GM19372 (cell line): ENCODE results near the gene TCF21.
"Not testable (repeated sequence)": the region's sequence is repeated elsewhere in the genome, so short reads cannot be mapped to it uniquely, and the experiment has no call there.

Experiments used
- ATAC-seq: cut with Tn5 transposase; IDR thresholded peaks from one replicate; pipeline ENCODE4 v1.9.1; 2021; ENCODE audit warnings: mild to moderate bottlenecking, low read depth, moderate library complexity; ENCODE audit not compliant: unreplicated experiment

Gene TCF21

GRCh38 chr6:133888929-133889556 lies at the start of gene TCF21:
TSS of gene TCF21 (plus strand) at chr6:133889113. CDS start at chr6:133889398, 285 bp downstream.
- ATAC-seq = no peak

- no peak for ATAC-seq
Observed at GRCh38 chr6:133841176-133841575, 47.7 kb upstream of the TCF21 start.

- ATAC-seq = no peak
Observed at GRCh38 chr6:133843098-133843497, 45.8 kb upstream of the TCF21 start.

- ATAC-seq = no peak
Observed at GRCh38 chr6:133844709-133845108, 44.2 kb upstream of the TCF21 start.

GRCh38 chr6:133854041-133854363 lies 34.9 kb upstream of the TCF21 start:
- no peak for ATAC-seq

GRCh38 chr6:133854364-133855275 lies 34.3 kb upstream of the TCF21 start:
- no peak for ATAC-seq

GRCh38 chr6:133855276-133855990 lies 33.5 kb upstream of the TCF21 start:
- no peak for ATAC-seq

GRCh38 chr6:133855991-133856370 lies 32.9 kb upstream of the TCF21 start:
- no peak for ATAC-seq

- no peak for ATAC-seq
Observed at GRCh38 chr6:133856911-133857310, 32.0 kb upstream of the TCF21 start.

GRCh38 chr6:133857696-133858095 lies 31.2 kb upstream of the TCF21 start:
- no peak for ATAC-seq

GRCh38 chr6:133861337-133861736 lies 27.6 kb upstream of the TCF21 start:
- not testable (repeated sequence) for ATAC-seq

GRCh38 chr6:133863228-133863627 lies 25.7 kb upstream of the TCF21 start:
- ATAC-seq = no peak

GRCh38 chr6:133865680-133866079 lies 23.2 kb upstream of the TCF21 start:
- no peak for ATAC-seq

GRCh38 chr6:133871131-133871530 lies 17.8 kb upstream of the TCF21 start:
- ATAC-seq = no peak

- ATAC-seq = no peak
Observed at GRCh38 chr6:133873538-133873937, 15.4 kb upstream of the TCF21 start.

GRCh38 chr6:133877116-133877515 lies 11.8 kb upstream of the TCF21 start:
- no peak for ATAC-seq

GRCh38 chr6:133880006-133880405 lies 8.9 kb upstream of the TCF21 start:
- no peak for ATAC-seq

GRCh38 chr6:133880896-133881295 lies 8.0 kb upstream of the TCF21 start:
- ATAC-seq = no peak

GRCh38 chr6:133886104-133886775 lies 2.7 kb upstream of the TCF21 start:
- no peak for ATAC-seq

- no peak for ATAC-seq
Observed at GRCh38 chr6:133887156-133887879, 1.6 kb upstream of the TCF21 start.
